H1 (cell line): Measurements from ENCODE around the gene RGL2. TPM values are rescaled to one million over a fixed set of nuclear protein-coding genes. Genes with fewer than 3 reads are reported as not detected.

ENCODE experiments used
- CTCF ChIA-PET: fragments of 300-600 bp; sonication (Branson Sonifier 250); formaldehyde crosslinking; loops from one replicate; lab custom pipeline; 2021; ENCODE audit not compliant: partially characterized antibody; lab: Charles Lee
- POLR2A ChIA-PET: fragments of 300-600 bp; sonication (Branson Sonifier 250); formaldehyde crosslinking; loops from one replicate; lab custom pipeline; 2021; ENCODE audit warnings: inconsistent platforms; ENCODE audit not compliant: partially characterized antibody; lab: Charles Lee
- DNase-seq, 2 experiments: peaks; one replicate each; pipeline versions ENCODE4 v3.0.0 to v3.0.0-alpha.2; 2010 to 2022; ENCODE audit warnings: low spot score in 2 of 2, low read depth in 1 of 2, mixed read lengths in 1 of 2
- FAIRE-seq: peaks from 2 replicates; lab custom pipeline; 2011; peaks lifted over from hg19 to GRCh38; lab: Jason Lieb, UNC
- H2AFZ ChIP-seq: 2 replicates; pipeline ENCODE4 v1.8.1; 2012; ENCODE audit warnings: low read length, inconsistent platforms
- H2AK5ac ChIP-seq: 2 replicates; pipeline ENCODE4 v1.6.1; 2013; ENCODE audit warnings: low read depth, low read length
- H2BK120ac ChIP-seq: replicated peaks from 2 replicates; pipeline ENCODE3; 2013; ENCODE audit warnings: low read depth, low read length, inconsistent platforms
- H2BK12ac ChIP-seq: 2 replicates; pipeline ENCODE4 v1.6.1; 2013; ENCODE audit warnings: low read depth, low read length
- H2BK15ac ChIP-seq: 2 replicates; pipeline ENCODE4 v1.6.1; 2013; ENCODE audit warnings: low read length
- H2BK20ac ChIP-seq: 2 replicates; pipeline ENCODE4 v1.6.1; 2013; ENCODE audit warnings: low read length
- H2BK5ac ChIP-seq: 2 replicates; pipeline ENCODE4 v1.6.1; 2013; ENCODE audit warnings: low read depth, low read length
- H3K14ac ChIP-seq: 2 replicates; pipeline ENCODE4 v1.6.1; 2013; ENCODE audit warnings: inconsistent platforms; ENCODE audit not compliant: insufficient read length
- H3K18ac ChIP-seq: 2 replicates; pipeline ENCODE4 v1.6.1; 2013; ENCODE audit warnings: low read length; ENCODE audit errors: extremely low read depth
- H3K23ac ChIP-seq: 2 replicates; pipeline ENCODE4 v1.6.1; 2013; ENCODE audit warnings: inconsistent platforms; ENCODE audit not compliant: insufficient read length
- H3K23me2 ChIP-seq: 2 replicates; pipeline ENCODE4 v1.6.1; 2013; ENCODE audit warnings: low read depth, low read length
- H3K27ac ChIP-seq: 2 replicates; pipeline ENCODE4 v1.6.1; 2011; ENCODE audit warnings: low read depth, low read length, inconsistent platforms
- H3K27me3 ChIP-seq, 4 experiments: replicated peaks in 1 of 4; 1 replicate in 1 of 4; 2 replicates in 3 of 4; pipeline versions ENCODE4 v1.6.1 to v1.8.1; 2011 to 2013; ENCODE audit warnings: low read length in 3 of 4, mild to moderate bottlenecking in 3 of 4, inconsistent platforms in 2 of 4, mixed read lengths in 2 of 4, moderate library complexity in 1 of 4; ENCODE audit not compliant: control insufficient read depth in 3 of 4, insufficient read depth in 3 of 4; ENCODE audit errors: extremely low read depth in 1 of 4
- H3K36me3 ChIP-seq, 4 experiments: 2 replicates each; pipeline versions ENCODE4 v1.6.1 to v1.8.1; 2011 to 2013; ENCODE audit warnings: mild to moderate bottlenecking in 4 of 4, low read length in 3 of 4, moderate library complexity in 2 of 4, control low read depth in 1 of 4, inconsistent platforms in 1 of 4; ENCODE audit not compliant: insufficient read depth in 4 of 4, control insufficient read depth in 2 of 4
- H3K4ac ChIP-seq: replicated peaks from 2 replicates; pipeline ENCODE3; 2013; ENCODE audit warnings: low read length, low read depth, mixed read lengths, inconsistent platforms; ENCODE audit not compliant: insufficient read length
- H3K4me1 ChIP-seq, 4 experiments: replicated peaks in 1 of 4; 1 replicate in 1 of 4; 2 replicates in 3 of 4; pipeline versions ENCODE4 v1.6.1 to v1.8.1; 2011 to 2013; ENCODE audit warnings: low read length in 3 of 4, inconsistent platforms in 2 of 4, mixed read lengths in 1 of 4; ENCODE audit not compliant: insufficient read depth in 4 of 4, control insufficient read depth in 3 of 4
- H3K4me2 ChIP-seq, 2 experiments: 2 replicates each; pipeline versions ENCODE4 v1.6.1 to v1.8.1; 2011 to 2013; ENCODE audit warnings: low read depth in 2 of 2, low read length in 2 of 2, control low read depth in 1 of 2, inconsistent platforms in 1 of 2, mild to moderate bottlenecking in 1 of 2; ENCODE audit not compliant: insufficient read depth in 1 of 2
- H3K4me3 ChIP-seq, 4 experiments: fragments of 200-600, 300-600 bp in 1 of 4; sonication (generic), shearing (Covaris generic), sonication (Bioruptor Twin) in 1 of 4; 2 replicates each; pipeline versions ENCODE4 v1.5.1 to v1.8.1; 2011 to 2016; ENCODE audit warnings: low read length in 4 of 4, low read depth in 3 of 4, control low read depth in 2 of 4, inconsistent platforms in 2 of 4, mild to moderate bottlenecking in 2 of 4, mixed read lengths in 1 of 4, moderate library complexity in 1 of 4; ENCODE audit not compliant: insufficient read depth in 2 of 4; ENCODE audit errors: extremely low read depth in 1 of 4
- H3K56ac ChIP-seq: replicated peaks from 2 replicates; pipeline ENCODE3; 2013; ENCODE audit warnings: low read depth, mild to moderate bottlenecking, mixed read lengths, low read length, inconsistent platforms; ENCODE audit not compliant: insufficient read length
- H3K79me1 ChIP-seq: 2 replicates; pipeline ENCODE4 v1.6.1; 2013; ENCODE audit warnings: low read depth, low read length, control low read depth
- H3K79me2 ChIP-seq, 2 experiments: 2 replicates each; pipeline versions ENCODE4 v1.6.1 to v1.8.1; 2012 to 2013; ENCODE audit warnings: low read length in 2 of 2, mild to moderate bottlenecking in 2 of 2, inconsistent platforms in 1 of 2; ENCODE audit not compliant: insufficient read depth in 2 of 2, control insufficient read depth in 1 of 2
- H3K9ac ChIP-seq, 4 experiments: replicated peaks in 1 of 4; 1 replicate in 1 of 4; 2 replicates in 3 of 4; pipeline versions ENCODE4 v1.6.1 to v1.8.1; 2011 to 2013; ENCODE audit warnings: low read depth in 3 of 4, low read length in 3 of 4, control low read depth in 2 of 4, mild to moderate bottlenecking in 2 of 4, moderate library complexity in 2 of 4, inconsistent platforms in 1 of 4; ENCODE audit errors: extremely low read depth in 1 of 4
- H3K9me3 ChIP-seq, 2 experiments: 2 replicates each; pipeline versions ENCODE4 v1.6.1 to v1.8.1; 2012 to 2013; ENCODE audit warnings: mild to moderate bottlenecking in 2 of 2, moderate library complexity in 2 of 2, control low read depth in 1 of 2, inconsistent platforms in 1 of 2, low read depth in 1 of 2, low read length in 1 of 2, mixed read lengths in 1 of 2; ENCODE audit not compliant: insufficient read depth in 2 of 2
- H4K20me1 ChIP-seq, 2 experiments: replicated peaks in 1 of 2; 2 replicates each; pipeline versions ENCODE3 to v1.8.1; 2011 to 2013; ENCODE audit warnings: inconsistent platforms in 2 of 2, low read length in 2 of 2, mild to moderate bottlenecking in 1 of 2; ENCODE audit not compliant: insufficient read depth in 2 of 2, control insufficient read depth in 1 of 2
- H4K5ac ChIP-seq: 2 replicates; pipeline ENCODE4 v1.6.1; 2013; ENCODE audit warnings: low read length, low read depth, mixed read lengths, inconsistent platforms; ENCODE audit not compliant: insufficient read length
- H4K8ac ChIP-seq: 2 replicates; pipeline ENCODE4 v1.8.0; 2013; ENCODE audit warnings: mild to moderate bottlenecking, moderate library complexity, low read length, inconsistent platforms; ENCODE audit not compliant: insufficient read depth; ENCODE audit errors: extremely low read depth
- H4K91ac ChIP-seq: replicated peaks from 2 replicates; pipeline ENCODE3; 2013; ENCODE audit warnings: low read length, mixed read lengths, inconsistent platforms; ENCODE audit not compliant: insufficient read length
- ASH2L ChIP-seq: fragments of 200-600, 300-600 bp; sonication (generic); IDR thresholded peaks from one replicate; pipeline ENCODE4 v1.7.1; 2017; ENCODE audit warnings: low read length
- MAX ChIP-seq: IDR thresholded peaks from 2 replicates; pipeline ENCODE4 v1.6.1; 2012; ENCODE audit warnings: inconsistent platforms
- SAP30 ChIP-seq: fragments of 300-600 bp; sonication (generic); IDR thresholded peaks from 2 replicates; pipeline ENCODE4 v1.7.1; 2012; ENCODE audit warnings: low read length, moderate library complexity, mild to moderate bottlenecking, inconsistent platforms; ENCODE audit not compliant: insufficient read depth, insufficient replicate concordance
- WGBS, 2 experiments: shearing (Covaris generic) in 1 of 2; methylation state at CpG; one replicate each; pipeline versions ENCODE4 v1.1.6 to v1.1.7; 2013 to 2015; ENCODE audit warnings: low lambda C conversion rate in 2 of 2, mixed read lengths in 2 of 2, inconsistent platforms in 1 of 2, low coverage in 1 of 2, missing lambda C conversion rate in 1 of 2; ENCODE audit not compliant: insufficient replicate concordance in 2 of 2, insufficient coverage in 1 of 2, insufficient read length in 1 of 2; ENCODE audit errors: extremely low coverage in 1 of 2, missing lambda C conversion rate in 1 of 2; 5-methylcytosine and 5-hydroxymethylcytosine counted together
- polyA plus RNA-seq, 7 experiments: library from polyadenylated mRNA; depleted of rRNA in 3 of 7; stranded (reverse) in 5 of 7; unstranded in 2 of 7; fragments of >200 nt in 5 of 7; fragments of 200-250 nt in 2 of 7; gene quantifications; 1 replicate in 5 of 7; 2 replicates in 1 of 7; 4 replicates in 1 of 7; pipeline versions ENCODE4 v1.2.1 to v1.2.3, GENCODE V29; 2011 to 2013; ENCODE audit warnings: missing spikeins in 2 of 7, mixed read lengths in 2 of 7
- total RNA-seq: library from RNA; stranded (reverse); fragmentation: NEBNext Ultra II Directional; extraction: Animal tissue kit (Norgen Biotek cat#: 25700); gene quantifications from 2 replicates; pipeline ENCODE4 v1.2.1, GENCODE V29; 2021
- TF ChIP-seq, protein P1 (sequence below): IDR thresholded peaks from 2 replicates; pipeline ENCODE4 v1.6.1; 2011; ENCODE audit warnings: low read length, improper control_type of control experiment

RGL2 gene
- total and polyA plus RNA-seq, 2 of the 8 experiments (the other 6 are each of a cell fraction or from before 2014, with no cell fraction given) = 58.1 to 80.3 TPM

DNA sequence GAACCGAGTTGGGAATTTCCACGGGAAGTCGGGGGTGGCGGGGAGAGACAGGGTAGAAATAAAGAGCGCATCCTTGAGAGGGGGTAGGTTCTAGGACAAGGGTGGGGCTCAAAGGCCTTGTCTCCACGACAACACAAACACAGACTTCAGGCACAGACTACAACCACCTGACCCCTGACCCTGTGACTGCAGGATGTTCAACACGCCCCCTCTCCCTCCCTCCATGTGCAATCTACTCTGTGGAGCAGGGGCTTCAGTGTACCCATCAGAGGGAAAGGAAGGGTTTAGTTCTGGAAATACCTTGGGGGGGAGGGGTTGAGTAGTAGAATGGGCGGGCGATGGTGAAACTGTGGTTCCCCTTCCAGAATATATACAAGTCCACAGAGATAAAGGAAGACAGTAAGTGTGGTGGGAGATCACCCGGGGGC lies 15.8 kb upstream of the RGL2 start:
- Histone ChIP-seq H4K20me1 (no peaks in the 10 kb centered on the region), H3K9me3 (no peaks in the 10 kb centered on the region), H3K56ac (peak overlapping the region; percentile 34), H3K27ac (no peak overlapping the region), H3K4ac (no peak overlapping the region), H3K9ac (no peak overlapping the region), H2AK5ac (no peak overlapping the region; the same call in 1 of the 2 replicates), H2AFZ (no peak overlapping the region), H2BK20ac (no peak overlapping the region), H3K14ac (no peak overlapping the region), H3K36me3 (peaks cover under 1 to 12% (median 7%) of the 10 kb centered on the region in 4 experiments; a peak in 7 of 8 replicates), H3K23me2 (peaks cover 26% of the 10 kb centered on the region), H3K79me2 (peaks cover 0 to 3% of the 10 kb centered on the region in 2 experiments; a peak in 1 of 4 replicates), H3K79me1 (no peaks in the 10 kb centered on the region), H2BK12ac (no peak overlapping the region), H3K23ac (no peak overlapping the region), H3K4me1 (peaks cover 0 to 21% (median 12%) of the 10 kb centered on the region in 4 experiments; a peak in 6 of 7 replicates), H2BK5ac (no peak overlapping the region), H3K4me3 (peak overlapping the region; percentile 84 to 89 (median 88)), H4K8ac (no peak overlapping the region), H3K27me3 (no peaks in the 10 kb centered on the region), H2BK120ac (peak overlapping the region; percentile 44), H4K91ac (no peak overlapping the region), H2BK15ac (no peak overlapping the region), H3K18ac (0 out of 2 replicates have a peak overlapping the region, but pooled peaks have one; percentile 51), H3K4me2 (peak overlapping the region; percentile 93 to 95), H4K5ac (no peak overlapping the region)
- peak; percentile 54 for TF ChIP-seq SAP30
- peak; percentile 51; the same call in 1 of the 2 replicates for TF ChIP-seq MAX
- TF ChIP-seq, protein P1, sequence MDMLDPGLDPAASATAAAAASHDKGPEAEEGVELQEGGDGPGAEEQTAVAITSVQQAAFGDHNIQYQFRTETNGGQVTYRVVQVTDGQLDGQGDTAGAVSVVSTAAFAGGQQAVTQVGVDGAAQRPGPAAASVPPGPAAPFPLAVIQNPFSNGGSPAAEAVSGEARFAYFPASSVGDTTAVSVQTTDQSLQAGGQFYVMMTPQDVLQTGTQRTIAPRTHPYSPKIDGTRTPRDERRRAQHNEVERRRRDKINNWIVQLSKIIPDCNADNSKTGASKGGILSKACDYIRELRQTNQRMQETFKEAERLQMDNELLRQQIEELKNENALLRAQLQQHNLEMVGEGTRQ = peak; percentile 26; the same call in 1 of the 2 replicates
- no peak for TF ChIP-seq ASH2L
- ChIA-PET POLR2A (interaction anchor here (1.0 to 6.3 kb wide), 3 partner anchors 18 to 43 kb away, joined by 3 to 30 read pairs (median 4); partner anchors contain the start of genes PFDN6, RPS18 and VPS52), CTCF (no interaction called here)
- DNase-seq = peak in 1 of 2 experiments; percentile 61
- WGBS, 2 experiments = 8% methylated on average over 10 of the region's 10 CpGs; no CpG with 5 or more reads in 1 of the 2 experiments
- no peak for FAIRE-seq
